Left kidney (tissue), 2 donors: ENCODE data around the gene KLHL2. TPM values are rescaled to one million over a fixed set of nuclear protein-coding genes. Genes with fewer than 3 reads are reported as not detected.
"Not testable (repeated sequence)": the region's sequence is repeated elsewhere in the genome, so short reads cannot be mapped to it uniquely, and the experiment has no call there.

ENCODE experiments used
- DNase-seq: peaks from one replicate; pipeline ENCODE4 v3.0.0-alpha.2; 2013
- polyA plus RNA-seq: library from polyadenylated mRNA; unstranded; fragments of 120-200 nt; gene quantifications from one replicate; pipeline ENCODE4 v1.2.1, GENCODE V29; 2013; ENCODE audit not compliant: insufficient read length

Gene KLHL2
- polyA plus RNA-seq, 1 donor: 23.9 TPM

DNA sequence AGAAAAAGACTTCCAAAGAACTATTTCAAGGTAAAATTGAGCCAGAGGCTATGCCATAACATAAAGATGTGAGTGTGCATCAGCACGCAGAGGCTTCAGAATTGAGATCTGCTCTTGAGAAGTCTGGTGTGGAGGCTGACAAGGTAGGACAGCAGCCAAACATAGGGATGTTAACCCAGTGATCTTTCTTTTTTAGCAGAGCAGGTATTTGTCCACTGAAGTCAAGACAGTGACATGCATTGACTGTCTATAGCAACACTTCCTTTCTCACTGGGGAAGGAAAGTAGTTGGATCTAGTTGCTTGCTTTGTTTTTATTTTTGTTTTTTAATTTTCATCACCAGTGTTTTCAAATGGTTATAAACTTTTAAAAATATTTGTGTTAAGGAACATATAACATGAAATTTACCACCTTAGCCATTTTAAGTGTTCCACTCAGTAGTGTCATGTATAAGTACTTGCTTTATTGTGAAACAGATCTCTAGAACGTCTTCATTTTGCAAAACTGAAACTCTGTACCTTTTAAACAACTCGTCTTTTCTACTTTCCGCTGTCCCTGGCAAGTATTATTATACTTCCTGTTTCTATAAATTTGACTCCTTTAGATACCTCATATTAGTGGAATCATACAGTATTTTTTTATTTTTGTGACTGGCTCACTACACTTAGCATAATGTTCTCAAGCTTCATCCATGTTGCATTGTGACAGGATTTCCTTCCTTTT lies 79.4 kb downstream of the KLHL2 start:
- DNase-seq: not testable (repeated sequence)

DNA sequence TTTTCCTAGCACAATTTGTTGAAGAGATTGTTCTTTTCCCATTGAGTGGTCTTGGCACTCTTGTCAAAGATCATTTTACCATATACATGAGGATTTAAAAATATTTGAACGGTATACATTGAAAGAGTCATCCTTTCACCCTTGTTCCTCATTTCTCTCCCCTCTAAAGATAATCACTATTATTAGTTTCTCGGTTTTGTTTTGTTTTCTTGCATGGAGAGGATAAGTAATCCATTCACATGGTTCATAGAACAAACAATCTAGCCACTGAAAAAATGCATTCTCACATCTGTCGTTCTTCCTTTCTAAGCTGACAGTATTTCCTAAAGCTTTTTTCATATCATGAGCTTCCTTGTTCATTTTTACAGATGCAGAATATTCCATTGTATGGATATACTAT lies 80.9 kb downstream of the KLHL2 start:
- DNase-seq: no peak

GRCh38 chr4:165288639-165289422 lies 81.5 kb downstream of the KLHL2 start:
- DNase-seq: no peak

GRCh38 chr4:165289423-165289785 lies 82.0 kb downstream of the KLHL2 start:
- no peak for DNase-seq

DNA sequence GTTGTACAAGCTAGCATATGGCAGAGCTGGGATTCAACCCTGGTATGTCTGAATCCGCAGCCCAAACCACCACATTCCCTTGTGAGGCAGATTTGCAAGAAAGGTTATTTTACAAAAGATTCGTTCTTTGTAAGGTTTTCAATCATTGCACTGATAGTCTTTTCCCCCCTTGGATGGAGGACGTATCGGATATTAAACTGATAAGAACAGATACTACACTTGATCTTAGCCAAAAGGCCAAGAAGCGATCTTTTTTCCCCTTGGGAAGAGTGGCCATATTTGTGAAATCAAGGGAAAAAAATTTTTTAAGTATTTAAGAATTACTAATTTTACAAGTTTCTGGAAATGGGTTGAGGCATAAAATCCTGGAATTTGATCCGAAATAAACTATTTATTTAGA lies 85.7 kb downstream of the KLHL2 start:
- DNase-seq: no peak

DNA sequence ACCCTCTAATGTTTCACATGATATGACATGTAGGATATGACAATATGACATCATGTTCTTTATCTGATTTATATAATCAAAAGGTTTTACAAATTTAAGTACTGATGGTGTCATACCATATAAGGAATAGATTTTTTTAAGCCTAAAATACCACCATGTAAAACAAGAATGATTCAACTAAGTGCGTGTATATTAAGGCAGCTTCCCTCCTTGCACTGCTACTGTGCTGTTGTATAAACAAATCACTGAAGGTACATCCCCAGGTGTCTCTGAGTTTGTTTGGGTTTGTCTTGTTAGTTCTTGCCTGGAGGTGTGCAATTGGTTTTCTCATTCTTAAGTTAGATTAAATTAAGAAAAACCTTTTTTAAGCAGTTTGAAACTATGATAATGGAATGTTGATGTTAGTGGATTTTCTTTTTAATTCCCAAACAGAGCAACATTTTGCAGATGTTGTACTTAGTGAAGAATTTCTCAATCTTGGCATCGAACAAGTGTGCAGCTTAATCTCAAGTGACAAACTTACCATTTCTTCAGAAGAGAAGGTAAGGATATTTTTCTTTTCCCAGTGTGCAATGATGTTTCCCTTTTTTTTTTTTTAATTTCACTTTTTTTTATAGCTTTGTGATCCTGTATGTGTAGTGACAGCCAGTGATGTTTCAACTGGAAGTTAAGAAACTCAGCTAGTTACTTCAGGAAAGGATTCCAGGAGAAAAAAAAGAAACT lies 86.7 kb downstream of the KLHL2 start:
- no peak for DNase-seq

- peak; percentile 10 for DNase-seq
Observed at GRCh38 chr4:165294907-165295306, 87.5 kb downstream of the KLHL2 start.

GRCh38 chr4:165297626-165298025 lies 90.3 kb downstream of the KLHL2 start:
- no peak for DNase-seq

GRCh38 chr4:165299399-165300060 lies 92.2 kb downstream of the KLHL2 start:
- no peak for DNase-seq

DNA sequence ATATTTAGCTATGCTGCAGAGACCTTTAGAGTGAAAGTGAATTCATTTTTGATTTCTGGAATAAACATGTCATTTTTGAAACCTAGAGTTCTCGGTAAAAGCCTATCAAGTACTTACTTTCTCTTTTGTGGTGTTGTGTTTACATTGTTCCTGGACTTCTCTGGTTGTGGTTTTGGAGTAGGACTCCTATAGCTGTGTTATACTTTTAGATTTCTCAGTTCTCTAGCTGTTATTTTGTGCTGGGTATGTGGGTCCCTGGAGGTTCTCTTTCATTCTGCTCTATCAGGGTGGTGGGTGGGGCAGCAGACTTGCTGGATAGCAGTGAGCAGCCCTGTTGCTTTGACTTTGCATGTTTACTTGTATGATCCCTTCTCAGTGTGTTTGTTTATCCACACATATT lies 94.5 kb downstream of the KLHL2 start:
- DNase-seq: no peak

DNA sequence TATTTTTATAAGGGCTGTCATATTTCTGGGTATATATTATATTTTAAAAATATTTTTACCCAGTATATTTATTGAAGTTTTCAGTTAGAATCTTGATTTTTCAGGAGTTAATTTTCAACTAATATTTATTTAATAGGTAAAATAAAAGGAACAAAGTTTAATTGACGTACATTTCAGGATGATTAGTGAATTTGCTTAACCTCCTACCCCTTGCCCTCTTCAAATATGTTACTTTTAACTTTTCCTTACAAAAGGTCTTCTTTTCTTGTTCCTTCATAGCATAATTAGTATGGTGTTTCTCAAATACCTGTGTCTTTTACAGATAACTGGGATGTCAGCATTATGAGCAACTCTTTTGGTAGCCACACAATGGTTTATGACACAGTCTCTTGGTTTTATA lies 95.3 kb downstream of the KLHL2 start:
- DNase-seq: no peak

- no peak for DNase-seq
Observed at GRCh38 chr4:165308166-165308565, 100.8 kb downstream of the KLHL2 start.

DNA sequence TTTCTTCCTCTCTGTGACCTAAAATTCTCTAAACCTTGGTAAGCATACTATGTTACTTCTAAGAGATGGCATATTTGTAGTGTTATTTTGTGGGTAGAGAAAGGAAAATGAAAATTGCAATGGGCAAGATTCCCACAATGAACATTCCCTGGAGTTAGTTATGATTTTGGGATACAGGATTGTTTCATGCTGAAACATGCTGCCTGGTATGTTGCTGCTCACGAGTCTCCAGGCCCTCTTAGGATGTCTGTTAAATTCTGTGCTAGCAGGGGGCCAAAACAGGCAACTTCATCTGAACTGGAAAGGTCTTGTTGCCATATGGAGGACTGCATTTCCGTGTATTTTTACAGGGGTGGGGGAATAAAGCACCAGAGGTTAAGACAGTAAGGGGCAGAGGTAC lies 101.2 kb downstream of the KLHL2 start:
- no peak for DNase-seq

- DNase-seq: no peak
Observed at GRCh38 chr4:165309456-165309855, 102.1 kb downstream of the KLHL2 start.

DNA sequence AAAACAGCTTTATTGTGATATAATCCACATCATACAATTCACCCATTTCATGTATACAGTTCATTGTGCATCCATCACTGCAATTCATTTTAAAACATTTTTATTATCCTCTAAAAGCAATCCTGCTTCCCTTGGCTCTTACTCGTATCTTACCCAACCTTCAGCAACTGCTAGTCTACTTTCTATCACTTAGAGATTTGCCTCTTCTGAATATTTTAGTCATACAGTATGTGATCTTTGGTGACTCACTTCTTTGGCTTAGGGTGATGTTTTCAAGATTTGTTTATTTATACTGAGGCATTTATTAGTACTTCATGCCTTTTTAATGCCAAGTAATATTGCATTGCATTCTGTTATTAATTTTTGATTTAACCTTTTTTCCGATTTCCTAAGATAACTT lies 105.1 kb downstream of the KLHL2 start:
- no peak for DNase-seq

DNA sequence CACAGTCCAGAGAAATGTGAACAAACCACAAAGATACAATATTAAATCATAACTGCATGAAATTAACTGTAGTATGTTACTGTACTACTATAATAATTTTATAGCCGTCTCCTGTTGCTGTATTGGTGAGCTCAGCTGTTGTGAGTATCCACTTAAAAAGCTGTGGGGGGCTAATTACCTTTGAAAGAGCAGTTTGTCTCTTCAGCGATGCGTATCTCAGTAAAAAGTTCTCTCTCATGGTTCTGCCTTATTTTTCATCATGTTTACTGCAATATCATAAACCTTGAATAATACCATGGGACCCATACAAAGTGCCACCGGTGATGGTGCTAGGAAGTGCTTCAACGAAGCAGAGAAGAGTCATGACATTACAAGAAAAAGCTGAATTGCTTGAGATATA lies 111.7 kb downstream of the KLHL2 start:
- DNase-seq: no peak

- no peak for DNase-seq
Observed at GRCh38 chr4:165319509-165319908, 112.1 kb downstream of the KLHL2 start.

DNA sequence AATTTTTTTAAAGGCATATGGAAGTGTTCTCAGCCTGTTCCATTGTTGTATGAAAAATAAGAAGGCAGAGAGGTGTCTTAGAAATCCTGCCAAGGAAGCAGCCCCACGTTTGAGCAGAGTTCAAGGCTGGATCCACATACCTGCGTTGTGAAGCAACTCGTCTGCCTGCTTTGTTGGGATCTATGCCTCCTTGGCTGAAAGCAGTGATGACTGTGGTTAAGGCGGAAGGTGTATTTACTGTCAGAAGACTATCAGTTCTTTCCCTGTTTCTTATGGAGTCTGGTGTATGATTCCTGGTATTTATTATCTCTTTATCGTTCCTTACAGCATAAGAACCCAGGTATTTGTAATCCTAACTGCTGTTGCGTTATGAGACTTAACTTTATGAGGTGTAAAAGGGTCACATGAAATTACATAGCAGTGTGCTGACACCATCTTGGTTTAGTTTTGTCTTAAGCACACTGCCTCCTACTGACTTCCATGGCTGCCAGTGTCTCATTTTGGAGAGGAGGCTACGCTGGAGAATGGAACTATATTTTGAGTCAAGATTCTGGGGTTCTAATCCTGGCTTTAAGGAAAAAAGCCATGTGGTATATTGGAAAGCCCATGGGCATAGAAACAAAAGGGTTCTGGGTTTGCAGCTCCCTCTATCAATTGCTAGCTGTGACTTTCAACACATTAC lies 117.0 kb downstream of the KLHL2 start:
- DNase-seq: no peak

DNA sequence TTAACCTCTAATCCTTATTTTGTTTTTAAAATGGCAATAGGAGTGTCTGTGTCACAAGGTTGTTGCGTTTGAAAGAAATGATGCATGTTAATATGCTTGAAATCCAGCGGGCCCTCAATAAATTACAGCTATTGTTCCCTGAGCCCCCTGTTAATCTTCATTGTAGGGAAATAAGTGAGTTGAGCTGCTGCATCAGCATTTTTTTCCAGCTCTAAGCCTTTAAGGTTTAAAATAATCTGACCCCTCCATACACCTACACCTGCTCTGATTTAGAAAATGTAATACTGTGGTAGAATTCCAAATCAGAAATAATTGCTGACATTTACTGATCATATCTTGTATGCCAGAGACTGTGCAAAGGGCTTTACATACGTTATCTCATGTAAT lies 117.5 kb downstream of the KLHL2 start:
- DNase-seq: no peak

DNA sequence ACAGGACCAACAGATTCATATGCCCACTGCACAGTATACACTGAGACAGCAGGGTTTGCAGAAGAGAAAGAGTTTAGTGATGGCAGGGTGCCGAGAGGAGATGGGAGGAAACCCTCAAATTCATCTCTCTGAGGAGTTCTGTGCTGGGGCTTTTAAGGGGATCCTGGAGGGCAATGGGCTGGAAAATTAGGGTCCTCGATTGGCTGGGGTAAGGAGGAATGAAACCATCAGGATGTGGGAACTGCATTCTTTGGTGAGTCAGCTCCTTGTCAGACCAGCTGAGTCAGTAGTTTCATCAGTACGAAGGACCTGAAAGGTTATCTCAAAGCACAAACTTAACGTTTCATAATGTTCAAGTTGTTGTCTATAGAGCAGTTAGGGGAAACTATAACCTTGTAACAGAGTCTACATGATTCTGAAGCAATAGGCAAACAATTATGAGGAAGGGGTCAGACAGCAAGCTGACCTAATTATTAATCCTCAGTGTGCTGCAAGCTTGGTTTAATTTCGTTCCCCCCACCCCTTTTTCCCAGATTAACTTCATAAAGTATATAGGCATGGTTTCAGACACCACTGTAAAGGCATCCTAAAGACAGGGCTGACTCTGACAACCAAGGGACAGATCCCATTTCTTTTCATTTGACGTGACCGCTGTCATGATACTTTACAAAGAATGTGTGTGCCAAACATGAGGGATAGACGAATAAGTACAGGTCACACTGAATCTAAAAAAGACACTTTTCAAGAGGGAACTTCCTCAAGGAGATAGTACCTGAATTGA lies 118.6 kb downstream of the KLHL2 start:
- peak; percentile 12 for DNase-seq

DNA sequence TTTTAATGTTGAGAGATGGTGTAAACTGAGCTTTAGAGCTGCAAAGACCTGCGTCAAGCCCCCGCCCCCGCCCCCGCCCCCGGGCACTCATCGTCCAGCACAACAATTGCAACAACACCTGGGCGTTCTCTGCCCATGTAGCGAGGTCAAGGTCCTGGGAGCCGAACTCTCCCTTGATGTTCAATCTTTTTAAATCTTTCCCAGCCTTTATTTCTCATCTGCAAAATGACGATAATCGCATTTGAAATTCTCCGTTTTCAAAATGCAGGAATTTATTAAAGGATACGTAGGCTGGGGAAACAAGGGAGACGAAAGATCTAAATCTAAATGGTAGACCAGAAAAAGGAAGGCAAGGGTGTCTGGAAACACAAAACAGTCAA lies 119.5 kb downstream of the KLHL2 start:
- DNase-seq: peak; percentile 70
